ENCODE measurements around the gene DNM3.

The DNM3 gene

DNA sequence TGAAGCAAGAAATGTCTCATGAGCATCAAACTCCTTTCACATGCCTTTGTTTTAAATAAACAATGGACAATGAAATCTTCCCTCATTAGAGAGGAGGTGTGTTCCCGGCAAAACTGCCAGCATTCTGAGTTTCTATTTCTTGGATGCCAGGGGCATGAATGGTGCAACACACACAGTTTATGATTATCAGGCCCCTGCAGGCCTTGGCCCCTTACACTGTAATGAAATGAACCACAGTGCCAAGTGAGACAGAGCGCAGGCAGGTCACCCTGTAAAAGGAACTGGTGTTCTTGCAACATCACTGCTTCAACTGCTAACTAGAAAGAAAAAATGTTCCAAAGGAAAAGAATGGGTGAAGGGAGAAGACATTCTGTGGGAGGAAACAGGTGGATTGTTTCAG lies 606.3 kb downstream of the DNM3 start:
- no peak for DNase-seq

DNA sequence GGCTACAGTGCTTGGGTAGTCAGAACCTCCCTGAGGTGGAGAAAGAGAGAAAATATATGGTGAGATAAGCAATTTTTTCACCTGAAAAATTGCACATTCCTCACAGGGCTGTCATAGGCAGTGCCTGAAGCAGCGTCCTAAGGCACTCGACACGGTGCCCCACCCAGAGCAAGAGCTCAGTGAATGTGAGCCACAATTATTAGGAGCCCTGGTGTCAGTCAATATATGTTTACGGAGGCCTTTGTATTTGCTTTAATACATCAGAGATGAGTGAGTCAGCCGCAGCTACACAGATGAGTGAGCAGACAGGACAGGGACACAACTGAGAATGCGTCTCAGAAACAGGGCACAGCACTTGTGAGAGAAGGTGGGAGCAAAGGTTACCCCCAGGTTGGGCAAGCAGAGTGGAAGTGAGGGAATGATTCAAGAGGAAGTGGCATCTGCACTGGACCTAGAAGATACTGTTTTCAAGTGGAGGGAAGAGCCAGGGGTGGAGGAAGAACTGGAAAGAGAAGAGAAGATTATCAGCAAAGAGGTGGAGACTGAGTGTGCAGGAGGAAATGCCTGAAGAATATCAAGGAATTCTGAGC lies 607.8 kb downstream of the DNM3 start:
- no peak for DNase-seq

DNA sequence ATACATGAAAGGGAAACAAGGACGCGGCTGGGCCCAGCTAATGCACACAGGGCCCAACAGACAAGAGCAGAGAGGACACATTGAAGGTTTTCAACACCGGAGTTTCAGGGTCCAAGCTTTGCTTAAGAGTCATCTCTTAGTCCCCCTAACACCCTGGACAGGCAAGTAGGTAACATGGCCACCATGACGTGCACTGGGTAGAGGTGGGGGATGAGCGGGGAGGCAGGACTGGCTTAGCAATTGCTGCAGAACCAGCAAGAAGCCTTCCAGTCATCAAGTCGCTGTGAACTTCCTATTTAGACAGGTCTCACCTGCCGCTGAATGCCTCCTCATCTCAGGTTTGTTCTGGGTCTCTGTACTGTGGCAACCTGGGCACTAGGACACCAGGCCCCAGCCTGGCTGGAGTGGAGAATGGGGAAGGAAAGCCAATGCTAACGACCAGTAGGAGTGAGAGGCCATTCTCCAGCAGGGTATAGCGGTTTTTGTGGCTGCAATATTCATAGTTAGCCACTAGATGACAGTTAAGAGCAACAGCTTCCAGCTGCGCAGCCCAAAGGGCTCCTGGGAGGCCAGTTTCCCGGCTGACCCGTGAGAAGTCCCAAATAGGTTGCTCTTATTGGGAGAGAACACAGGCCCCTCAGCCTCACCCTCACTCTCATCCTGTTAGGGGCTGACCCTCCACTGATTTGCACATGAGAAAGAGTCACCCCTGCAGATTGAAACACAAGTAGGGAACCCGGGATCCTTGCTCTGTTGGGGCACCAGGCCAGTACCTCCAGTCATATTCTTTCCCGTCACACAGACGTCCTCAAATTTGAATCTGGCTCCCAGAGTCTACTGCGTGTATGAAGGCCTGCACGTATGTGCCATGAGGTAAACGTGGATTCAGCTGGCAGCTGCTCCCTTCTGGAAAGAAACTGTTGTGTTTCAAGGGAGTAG lies 608.6 kb downstream of the DNM3 start:
- DNase-seq: peak; percentile 20

DNA sequence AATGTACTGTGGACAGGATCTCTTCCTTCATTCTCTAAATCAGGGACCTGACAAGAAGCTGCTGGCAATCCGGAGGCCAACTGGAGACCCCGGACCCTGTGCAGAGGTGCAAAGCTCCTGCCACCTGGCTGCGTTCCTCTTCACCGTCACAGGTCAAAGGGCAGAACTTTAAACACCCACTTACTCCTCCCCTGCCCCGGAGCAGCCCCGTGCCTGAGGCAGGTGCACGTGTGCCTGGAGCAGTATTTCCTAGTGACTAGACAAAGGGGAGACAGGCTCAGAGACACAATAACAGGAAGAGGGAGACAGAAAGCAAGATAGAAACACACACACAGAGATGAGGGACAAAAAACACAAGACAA lies 609.2 kb downstream of the DNM3 start:
- DNase-seq: no peak

DNA sequence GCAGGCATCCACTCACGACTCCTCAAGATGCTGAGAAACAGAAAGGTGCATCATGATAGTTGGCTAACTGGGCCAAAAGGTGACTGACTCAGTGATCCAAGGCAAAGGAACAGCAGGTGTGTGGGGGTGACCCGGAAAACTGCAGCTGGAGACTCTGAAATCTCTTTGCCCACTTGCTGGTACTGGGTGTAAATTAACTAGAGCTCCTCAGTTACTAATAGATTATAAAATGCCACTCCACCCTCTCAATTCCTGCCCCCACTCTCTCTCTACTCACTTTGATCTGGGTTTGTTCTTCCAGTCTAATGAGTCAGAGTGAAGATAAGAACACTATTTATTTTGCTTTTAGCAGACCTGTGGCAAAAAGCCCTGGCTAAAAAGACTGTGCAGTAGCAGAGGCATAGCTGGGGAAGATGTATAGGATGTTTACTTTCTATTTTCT lies 609.7 kb downstream of the DNM3 start:
- no peak for DNase-seq

DNA sequence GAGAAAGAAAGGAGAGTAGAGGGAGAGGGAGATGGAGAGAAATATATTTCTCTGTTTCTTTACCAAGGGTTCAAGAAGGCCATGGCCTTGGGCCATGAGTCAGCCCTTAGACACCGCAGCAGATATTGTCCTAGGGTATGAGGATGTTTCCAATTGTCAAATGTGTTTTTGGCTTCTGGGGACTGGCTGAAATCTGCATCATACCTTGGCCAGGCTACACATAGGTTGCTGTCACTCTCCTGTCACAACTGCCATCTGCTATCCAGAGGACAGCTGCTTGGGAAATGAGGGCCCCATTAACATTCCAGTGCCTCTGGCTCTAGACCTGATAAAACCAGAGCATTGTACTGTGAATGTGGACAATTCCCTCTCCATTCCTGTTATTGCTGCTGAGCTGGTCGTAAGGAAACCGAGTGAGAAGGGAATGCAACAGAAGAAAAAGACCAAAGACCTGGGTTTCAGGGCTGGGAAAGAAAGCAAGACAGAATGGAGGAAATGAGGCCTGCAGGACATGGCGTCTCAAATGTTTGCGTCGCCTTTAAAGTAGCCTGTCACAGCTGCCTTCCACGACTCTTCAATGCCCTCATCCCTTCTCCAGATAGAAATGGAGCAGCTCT lies 611.3 kb downstream of the DNM3 start:
- DNase-seq: no peak

DNA sequence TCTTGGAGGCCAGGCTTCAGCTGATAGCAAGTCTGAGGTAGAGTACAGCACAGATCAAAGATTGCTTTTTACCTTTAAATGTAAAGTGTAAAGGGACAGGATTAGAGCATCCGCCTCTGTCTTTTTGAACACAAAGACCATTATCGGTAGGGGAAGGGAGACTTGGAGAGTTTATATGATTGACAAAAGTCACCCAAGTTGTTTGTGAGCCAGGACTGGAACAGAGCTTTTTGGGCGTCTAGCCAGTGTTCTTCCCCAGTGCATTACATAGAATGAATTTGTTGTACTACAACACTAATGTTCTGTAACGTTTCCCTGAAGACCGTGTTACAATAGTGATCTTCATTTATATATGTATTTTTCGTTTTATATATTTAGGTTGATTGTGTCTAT lies 611.9 kb downstream of the DNM3 start:
- no peak for DNase-seq

DNA sequence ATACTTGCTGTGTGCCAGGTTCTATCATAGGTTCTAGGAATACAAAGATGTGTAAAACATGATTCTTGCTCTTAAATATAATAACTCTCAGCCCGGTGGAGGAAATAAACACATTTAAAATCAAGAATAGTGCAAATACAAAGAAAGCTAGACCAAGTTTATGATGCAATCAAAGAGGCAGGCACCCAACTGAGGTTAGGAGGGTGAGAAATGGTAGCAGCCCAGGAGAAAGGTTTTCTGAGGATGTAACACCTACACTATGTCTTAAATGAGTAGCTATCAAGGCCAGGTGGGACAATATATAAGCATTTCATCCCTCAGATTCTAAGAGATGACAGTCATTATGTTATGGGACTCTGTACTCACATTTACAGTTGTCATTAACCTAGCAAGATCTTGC lies 612.3 kb downstream of the DNM3 start:
- no peak for DNase-seq

DNA sequence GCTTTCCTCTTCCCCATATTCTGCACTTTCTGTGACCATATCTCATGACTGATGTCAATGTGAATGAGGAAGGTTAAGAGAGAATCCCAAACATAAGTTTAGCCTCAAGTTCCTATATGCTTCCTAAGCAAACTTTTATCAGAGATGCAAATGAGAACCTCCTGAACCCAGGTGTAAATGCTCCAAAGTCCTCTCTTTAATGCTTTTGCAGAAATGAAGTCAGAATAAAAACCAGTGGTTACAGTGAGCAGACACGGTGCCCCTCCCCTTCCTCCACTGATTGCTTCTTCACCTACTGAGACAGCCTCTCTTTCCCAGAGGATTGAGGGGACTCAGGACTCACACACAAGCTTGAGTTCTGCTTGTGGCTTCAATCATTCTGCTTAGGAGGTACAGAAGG lies 614.2 kb downstream of the DNM3 start:
- no peak for DNase-seq

DNA sequence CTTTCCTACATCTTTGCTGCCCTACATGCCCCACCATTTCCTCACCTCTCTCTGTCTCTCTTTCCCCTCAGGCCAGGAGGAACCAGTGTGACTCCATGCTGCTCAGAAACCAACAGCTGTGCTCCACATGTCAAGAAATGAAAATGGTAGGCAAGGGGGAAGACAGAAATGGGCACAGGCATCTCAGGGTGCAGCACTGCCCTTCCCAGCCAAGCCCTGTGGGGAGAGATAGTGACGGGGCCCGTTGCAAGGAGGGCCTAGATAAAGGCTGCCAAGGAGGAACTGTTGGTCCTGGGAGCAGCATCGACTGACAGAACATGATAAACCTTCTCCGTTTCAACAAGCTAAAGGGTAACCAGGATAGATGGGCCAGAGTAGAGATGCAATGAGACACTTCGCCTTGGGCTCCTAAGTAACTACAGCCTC lies 615.1 kb downstream of the DNM3 start:
- no peak for DNase-seq

DNA sequence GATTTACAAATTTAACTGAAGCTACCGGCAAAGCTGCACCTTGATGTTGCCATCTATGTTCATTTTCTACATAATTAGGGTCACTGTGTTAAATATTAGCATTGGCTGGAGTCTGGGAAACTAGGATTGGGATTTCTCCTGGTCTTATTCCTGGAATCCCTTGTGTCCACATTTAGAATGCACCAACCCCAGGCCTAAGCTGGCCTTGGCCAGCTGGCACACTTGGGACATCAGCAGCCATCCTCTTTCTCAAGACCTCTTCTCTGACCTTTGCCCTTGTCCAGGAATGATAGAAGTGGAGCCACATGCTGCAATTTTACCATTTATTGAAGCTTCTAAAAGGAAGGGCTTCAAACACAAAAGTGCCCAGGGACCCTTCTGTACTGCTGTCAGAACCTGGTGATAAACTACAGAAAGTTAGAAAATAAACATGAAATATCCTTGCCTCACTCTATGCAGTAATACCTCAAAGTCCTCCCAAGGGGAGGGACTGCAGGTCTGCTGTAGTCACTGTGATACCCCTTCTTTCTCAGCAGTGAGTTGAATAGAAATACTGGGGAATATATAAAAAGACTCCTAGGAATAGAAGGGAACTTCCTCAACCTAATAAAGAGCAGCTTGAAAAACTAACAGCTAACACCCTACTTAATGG lies 616.3 kb downstream of the DNM3 start:
- DNase-seq: no peak

DNA sequence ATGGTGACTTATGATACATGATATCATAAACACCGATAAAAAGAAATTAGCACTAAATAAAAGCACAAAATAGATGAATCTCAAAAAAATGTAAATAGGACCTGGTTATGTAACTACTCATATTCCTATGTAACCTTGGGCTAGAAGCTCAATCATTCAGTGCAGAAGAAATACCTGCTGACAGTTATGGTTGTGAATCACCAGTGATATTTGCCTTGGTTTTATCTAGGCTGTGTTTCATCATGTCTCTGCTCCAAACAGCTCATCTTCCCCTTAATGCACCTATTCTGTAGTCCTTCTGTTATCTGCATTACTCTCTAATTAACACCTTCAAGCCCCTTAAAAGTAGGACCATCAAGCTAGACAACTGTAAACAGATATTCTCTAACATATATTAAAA lies 618.9 kb downstream of the DNM3 start:
- DNase-seq: no peak

DNA sequence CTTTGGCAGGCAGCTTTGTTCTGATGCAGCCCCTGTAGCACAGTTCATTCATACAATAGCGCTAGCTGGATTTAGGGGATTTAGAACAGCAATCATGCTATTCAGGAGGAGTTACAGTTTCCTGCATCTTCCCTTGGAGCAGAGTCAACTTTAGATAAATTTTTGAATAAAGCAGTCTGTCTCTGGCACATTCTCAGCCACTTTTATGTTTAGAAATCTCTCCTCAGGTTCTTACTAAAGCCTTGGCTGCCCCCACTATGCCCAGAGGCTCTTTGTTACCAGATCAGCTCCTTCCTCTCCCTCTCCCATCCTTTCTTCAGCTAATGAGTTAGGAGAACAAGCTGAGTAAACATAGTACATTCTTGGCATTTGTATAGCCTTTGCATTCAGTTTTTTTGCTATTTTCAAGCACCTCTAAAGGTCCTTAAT lies 619.6 kb downstream of the DNM3 start:
- no peak for DNase-seq

All from NCI-H1694 (cell line).